AG04449 (cell line): ENCODE measurements around the gene DLGAP3.
A peak's percentile ranks its signal among the peaks of the same experiment; 100 is the strongest.

ENCODE experiments used
- CTCF ChIA-PET: fragments of 350-600 bp; formaldehyde crosslinking; extraction: SDS; loops from one replicate; lab custom pipeline; 2021; ENCODE audit warnings: antibody characterized with exemption; lab: Yijun Ruan, JAX
- POLR2A ChIA-PET: fragments of 400-600, 350-600 bp; formaldehyde crosslinking; extraction: SDS; loops from one replicate; lab custom pipeline; 2020; ENCODE audit warnings: antibody characterized with exemption, inconsistent platforms; lab: Yijun Ruan, JAX
- DNase-seq: peaks from one replicate; pipeline ENCODE4 v3.0.0-alpha.2; 2010; ENCODE audit warnings: low read depth, low spot score
- H3K4me3 ChIP-seq: 2 replicates; pipeline ENCODE4 v1.5.1; 2011; ENCODE audit warnings: low read depth, mild to moderate bottlenecking, control low read depth, low read length
- CTCF ChIP-seq: IDR thresholded peaks from one replicate; pipeline ENCODE4 v1.5.1; 2011; ENCODE audit warnings: mild to moderate bottlenecking, moderate library complexity, low read length, control low read depth, inconsistent platforms; ENCODE audit not compliant: insufficient read depth; ENCODE audit errors: missing control alignments

The DLGAP3 gene

GRCh38 chr1:34899906-34900305 lies 29.5 kb downstream of the DLGAP3 start:
- CTCF ChIA-PET, result no interaction called here
- H3K4me3 ChIP-seq, result no peak overlapping the region
- POLR2A ChIA-PET, result no interaction called here
- no peak for TF ChIP-seq CTCF
- DNase-seq, result no peak

DNA sequence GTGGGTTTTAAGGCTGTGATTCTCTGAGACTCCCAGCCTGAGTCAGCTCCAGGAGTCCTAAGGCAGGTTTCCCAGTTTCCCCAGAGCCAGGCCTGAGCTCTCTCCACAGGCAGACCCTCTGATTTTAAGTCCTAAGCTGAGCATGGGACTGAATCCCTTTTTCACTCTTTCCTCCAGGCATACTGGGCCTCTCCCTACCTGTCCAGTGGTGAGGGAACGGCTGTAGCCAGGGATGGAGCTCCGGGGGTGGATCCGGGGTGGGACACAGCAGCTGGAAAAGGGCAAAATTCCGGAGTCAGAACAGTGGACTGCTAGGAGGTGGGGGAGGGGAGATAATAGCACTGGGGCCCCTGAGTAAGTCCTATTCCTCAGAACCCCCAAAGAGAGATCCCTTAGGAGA lies 30.0 kb downstream of the DLGAP3 start:
- no peak overlapping the region for H3K4me3 ChIP-seq
- no peak for TF ChIP-seq CTCF
- DNase-seq, result no peak
- ChIA-PET POLR2A (no interaction called here), CTCF (no interaction called here)

DNA sequence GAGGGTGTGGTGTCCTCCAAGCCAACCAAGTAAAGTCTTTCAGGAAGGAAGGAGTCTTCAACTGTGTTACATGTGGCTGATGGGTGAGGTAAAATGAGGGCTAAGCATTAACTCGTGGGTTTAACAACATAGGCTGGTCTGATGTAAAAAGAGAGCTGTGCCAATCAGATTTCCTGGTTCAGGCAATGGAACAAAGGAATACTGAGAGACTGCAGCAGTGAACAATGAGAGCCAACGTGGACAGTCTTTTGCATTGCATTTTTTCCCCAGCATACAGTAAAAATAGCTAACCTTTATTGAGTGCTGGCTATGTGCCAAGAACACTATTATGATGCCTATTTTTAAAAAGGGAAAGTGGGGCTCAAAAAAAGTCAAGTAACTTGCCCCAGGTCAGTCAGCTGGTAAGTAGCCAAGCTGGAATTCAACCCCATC lies 31.1 kb downstream of the DLGAP3 start:
- CTCF ChIA-PET, result no interaction called here

DNA sequence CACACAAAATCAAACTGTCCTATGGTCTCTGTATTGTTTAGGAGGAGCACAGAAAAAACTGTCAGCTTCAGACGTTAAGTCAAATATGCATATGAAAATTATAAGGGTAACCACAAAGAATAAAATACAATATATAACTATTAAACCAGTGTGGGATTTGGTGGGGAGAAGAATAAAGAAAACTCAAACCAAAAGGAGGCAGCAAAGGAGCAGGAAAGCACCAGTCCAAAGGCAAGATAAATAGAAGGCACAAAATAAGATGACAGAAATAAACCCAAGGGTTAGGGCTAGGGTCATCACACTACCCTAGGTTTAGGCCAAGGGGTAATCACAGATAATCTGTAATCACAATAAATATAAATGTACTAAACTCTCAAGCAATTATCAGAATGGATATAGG lies 32.8 kb downstream of the DLGAP3 start:
- no peak for DNase-seq
- TF ChIP-seq CTCF, result peak; percentile 2
- ChIA-PET POLR2A (no interaction called here), CTCF (interaction anchor here (1.2 to 1.3 kb wide), 2 partner anchors 9 to 224 kb away, joined by 3 to 6 read pairs; no protein-coding TSS in a partner anchor)
- H3K4me3 ChIP-seq, result no peak overlapping the region

More for the DNA sequence above, 31.1 kb downstream of the DLGAP3 start:
- DNase-seq, result no peak
- POLR2A ChIA-PET, result no interaction called here
- no peak overlapping the region for H3K4me3 ChIP-seq
- no peak for TF ChIP-seq CTCF

DNA sequence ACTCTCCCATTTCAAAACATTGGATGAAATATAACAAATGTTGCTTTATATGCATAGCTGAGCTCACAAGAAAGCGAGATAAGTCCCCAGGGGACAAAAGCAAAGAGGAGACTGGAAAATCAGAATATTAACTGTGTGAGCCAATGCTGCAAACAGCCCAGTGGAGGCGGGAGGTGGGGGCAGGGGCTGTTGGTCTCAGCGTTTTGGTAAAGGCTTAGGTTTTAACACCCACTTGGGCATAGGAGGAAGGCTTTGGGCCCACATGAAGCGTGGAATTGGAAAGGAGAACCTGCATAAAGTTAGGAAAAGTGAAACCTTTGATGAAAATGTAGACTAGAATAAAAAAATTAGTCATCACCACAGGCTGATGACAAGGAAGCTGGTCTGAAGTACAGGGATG lies 39.7 kb downstream of the DLGAP3 start:
- H3K4me3 ChIP-seq, result no peak overlapping the region
- CTCF ChIA-PET, result interaction anchor here (0.7 to 2.5 kb wide), 4 partner anchors 23 to 97 kb away, joined by 3 to 16 read pairs (median 3); no protein-coding TSS in a partner anchor
- TF ChIP-seq CTCF, result no peak
- DNase-seq, result no peak
- POLR2A ChIA-PET, result no interaction called here

DNA sequence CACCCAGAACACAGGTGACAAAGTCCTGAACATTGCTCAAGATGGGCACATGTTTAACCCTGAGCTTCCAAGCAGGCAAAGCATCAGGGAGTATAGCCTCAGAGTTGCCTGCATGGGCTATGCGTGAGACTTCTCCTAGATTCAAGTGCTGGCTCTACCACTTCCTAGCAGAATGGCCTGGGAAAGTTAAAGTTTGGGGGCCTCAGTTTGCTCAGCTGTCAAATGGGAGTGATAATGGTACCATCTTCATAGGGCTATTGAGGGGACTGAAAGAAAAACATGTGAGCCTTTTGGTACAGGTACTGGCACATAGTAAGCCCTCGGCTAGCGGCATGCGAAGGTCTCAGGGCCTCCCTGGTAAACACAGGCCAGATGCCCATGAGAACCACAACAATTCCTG lies 41.9 kb downstream of the DLGAP3 start:
- H3K4me3 ChIP-seq, result no peak overlapping the region
- ChIA-PET POLR2A (no interaction called here), CTCF (interaction anchor here (1.0 to 5.9 kb wide), 4 partner anchors 9 to 40 kb away, joined by 3 to 30 read pairs (median 5); no protein-coding TSS in a partner anchor)
- TF ChIP-seq CTCF, result no peak
- no peak for DNase-seq
